ENCODE data around the gene RBBP9. TPM values are rescaled to one million over a fixed set of nuclear protein-coding genes. Genes with fewer than 3 reads are reported as not detected.
"Not testable (repeated sequence)": the region's sequence is repeated elsewhere in the genome, so short reads cannot be mapped to it uniquely, and the experiment has no call there.

The RBBP9 gene
- total RNA-seq, 1 experiment from 2014 or later, result 12.2 TPM

DNA sequence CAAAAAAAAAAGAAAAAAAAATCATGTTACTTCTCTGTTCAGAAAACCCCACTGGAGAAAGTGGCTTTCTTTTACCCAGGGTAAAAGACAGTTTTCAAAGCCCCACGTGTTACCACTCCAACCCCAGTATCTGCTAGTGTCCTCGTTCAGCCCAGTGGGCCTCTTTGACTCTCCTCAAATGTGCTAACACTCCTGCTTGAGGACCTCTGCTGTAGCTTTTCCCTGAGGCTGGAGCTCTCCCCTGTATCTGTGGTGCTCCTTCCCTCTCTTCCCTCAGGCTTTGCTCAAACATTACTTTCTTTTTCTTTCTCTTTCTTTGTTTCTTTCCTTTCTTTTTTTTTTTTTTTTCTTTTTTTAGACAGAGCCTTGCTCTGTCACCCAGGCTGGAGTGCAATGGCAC is 26.0 kb upstream of the RBBP9 start (continued):
- TF ChIP-seq, protein P1, sequence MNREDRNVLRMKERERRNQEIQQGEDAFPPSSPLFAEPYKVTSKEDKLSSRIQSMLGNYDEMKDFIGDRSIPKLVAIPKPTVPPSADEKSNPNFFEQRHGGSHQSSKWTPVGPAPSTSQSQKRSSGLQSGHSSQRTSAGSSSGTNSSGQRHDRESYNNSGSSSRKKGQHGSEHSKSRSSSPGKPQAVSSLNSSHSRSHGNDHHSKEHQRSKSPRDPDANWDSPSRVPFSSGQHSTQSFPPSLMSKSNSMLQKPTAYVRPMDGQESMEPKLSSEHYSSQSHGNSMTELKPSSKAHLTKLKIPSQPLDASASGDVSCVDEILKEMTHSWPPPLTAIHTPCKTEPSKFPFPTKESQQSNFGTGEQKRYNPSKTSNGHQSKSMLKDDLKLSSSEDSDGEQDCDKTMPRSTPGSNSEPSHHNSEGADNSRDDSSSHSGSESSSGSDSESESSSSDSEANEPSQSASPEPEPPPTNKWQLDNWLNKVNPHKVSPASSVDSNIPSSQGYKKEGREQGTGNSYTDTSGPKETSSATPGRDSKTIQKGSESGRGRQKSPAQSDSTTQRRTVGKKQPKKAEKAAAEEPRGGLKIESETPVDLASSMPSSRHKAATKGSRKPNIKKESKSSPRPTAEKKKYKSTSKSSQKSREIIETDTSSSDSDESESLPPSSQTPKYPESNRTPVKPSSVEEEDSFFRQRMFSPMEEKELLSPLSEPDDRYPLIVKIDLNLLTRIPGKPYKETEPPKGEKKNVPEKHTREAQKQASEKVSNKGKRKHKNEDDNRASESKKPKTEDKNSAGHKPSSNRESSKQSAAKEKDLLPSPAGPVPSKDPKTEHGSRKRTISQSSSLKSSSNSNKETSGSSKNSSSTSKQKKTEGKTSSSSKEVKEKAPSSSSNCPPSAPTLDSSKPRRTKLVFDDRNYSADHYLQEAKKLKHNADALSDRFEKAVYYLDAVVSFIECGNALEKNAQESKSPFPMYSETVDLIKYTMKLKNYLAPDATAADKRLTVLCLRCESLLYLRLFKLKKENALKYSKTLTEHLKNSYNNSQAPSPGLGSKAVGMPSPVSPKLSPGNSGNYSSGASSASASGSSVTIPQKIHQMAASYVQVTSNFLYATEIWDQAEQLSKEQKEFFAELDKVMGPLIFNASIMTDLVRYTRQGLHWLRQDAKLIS (CRISPR knock-in tag; IDR thresholded peaks at IDR 0.05; ENCODE audit: borderline replicate concordance), result no peak
- TF ChIP-seq ZNF232 (CRISPR knock-in tag; IDR thresholded peaks at IDR 0.05) (no peak), NR2C2 (CRISPR knock-in tag; IDR thresholded peaks at IDR 0.05) (no peak)

DNA sequence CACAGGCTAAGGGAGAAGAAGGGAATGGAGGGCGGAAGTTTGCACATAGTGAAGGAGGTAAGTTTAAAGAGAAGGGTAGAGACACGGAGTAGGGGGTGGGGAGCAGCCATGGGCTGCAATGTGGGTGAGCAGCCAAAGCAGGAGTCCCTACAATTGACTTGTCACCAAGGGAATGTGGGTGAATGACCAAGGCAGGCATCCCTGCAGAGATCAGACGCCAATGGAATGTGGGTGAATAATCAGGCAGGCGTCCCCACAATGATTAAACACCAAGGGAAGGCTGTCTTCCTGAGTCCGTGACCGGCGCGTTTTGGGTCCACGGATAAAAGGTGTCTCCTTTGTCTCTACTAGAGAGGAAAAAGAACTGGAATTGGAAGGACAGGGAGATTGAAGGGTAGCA is 25.0 kb upstream of the RBBP9 start:
- DNase-seq (ENCODE audit: low spot score); H3K4me1 Mint-ChIP-seq; POLR2A ChIA-PET; H3K4me3 Mint-ChIP-seq; H3K27ac Mint-ChIP-seq; ATAC-seq; H3K27me3 Mint-ChIP-seq (ENCODE audit: low read depth); CTCF ChIA-PET; H3K9me3 Mint-ChIP-seq: not testable (repeated sequence)
- peaks cover 33% of the 10 kb centered on the region for H3K36me3 Mint-ChIP-seq

DNA sequence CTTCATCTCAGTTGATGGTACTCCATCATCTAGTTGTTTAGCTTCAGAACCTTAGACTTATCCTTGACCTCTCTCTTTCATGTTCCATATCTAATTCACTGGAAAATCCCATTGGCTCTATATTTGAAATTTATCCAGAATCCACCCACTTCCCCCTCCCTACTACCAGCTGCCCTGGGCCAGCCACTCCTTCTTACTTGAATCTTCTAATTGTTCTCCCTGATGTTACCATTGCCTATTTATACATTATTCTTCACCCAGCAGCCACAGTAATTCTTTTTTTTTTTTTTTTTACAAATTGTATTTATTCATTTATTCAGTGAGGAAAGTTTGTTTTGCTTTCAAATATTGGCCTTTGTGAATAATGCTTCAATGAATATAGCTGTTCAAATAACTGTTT is 18.9 kb upstream of the RBBP9 start:
- Mint-ChIP-seq H3K4me1 (no peaks in the 10 kb centered on the region), H3K27ac (no peak overlapping the region), H3K27me3 (ENCODE audit: low read depth) (no peaks in the 10 kb centered on the region), H3K9me3 (no peaks in the 10 kb centered on the region), H3K36me3 (peaks cover 28% of the 10 kb centered on the region), H3K4me3 (no peak overlapping the region)
- TF ChIP-seq TP53 (CRISPR knock-in tag; IDR thresholded peaks at IDR 0.05), result no peak
- TF ChIP-seq, protein P2, sequence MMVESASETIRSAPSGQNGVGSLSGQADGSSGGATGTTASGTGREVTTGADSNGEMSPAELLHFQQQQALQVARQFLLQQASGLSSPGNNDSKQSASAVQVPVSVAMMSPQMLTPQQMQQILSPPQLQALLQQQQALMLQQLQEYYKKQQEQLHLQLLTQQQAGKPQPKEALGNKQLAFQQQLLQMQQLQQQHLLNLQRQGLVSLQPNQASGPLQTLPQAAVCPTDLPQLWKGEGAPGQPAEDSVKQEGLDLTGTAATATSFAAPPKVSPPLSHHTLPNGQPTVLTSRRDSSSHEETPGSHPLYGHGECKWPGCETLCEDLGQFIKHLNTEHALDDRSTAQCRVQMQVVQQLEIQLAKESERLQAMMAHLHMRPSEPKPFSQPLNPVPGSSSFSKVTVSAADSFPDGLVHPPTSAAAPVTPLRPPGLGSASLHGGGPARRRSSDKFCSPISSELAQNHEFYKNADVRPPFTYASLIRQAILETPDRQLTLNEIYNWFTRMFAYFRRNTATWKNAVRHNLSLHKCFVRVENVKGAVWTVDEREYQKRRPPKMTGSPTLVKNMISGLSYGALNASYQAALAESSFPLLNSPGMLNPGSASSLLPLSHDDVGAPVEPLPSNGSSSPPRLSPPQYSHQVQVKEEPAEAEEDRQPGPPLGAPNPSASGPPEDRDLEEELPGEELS (CRISPR knock-in tag; IDR thresholded peaks at IDR 0.05), result no peak
- TF ChIP-seq, protein P3, sequence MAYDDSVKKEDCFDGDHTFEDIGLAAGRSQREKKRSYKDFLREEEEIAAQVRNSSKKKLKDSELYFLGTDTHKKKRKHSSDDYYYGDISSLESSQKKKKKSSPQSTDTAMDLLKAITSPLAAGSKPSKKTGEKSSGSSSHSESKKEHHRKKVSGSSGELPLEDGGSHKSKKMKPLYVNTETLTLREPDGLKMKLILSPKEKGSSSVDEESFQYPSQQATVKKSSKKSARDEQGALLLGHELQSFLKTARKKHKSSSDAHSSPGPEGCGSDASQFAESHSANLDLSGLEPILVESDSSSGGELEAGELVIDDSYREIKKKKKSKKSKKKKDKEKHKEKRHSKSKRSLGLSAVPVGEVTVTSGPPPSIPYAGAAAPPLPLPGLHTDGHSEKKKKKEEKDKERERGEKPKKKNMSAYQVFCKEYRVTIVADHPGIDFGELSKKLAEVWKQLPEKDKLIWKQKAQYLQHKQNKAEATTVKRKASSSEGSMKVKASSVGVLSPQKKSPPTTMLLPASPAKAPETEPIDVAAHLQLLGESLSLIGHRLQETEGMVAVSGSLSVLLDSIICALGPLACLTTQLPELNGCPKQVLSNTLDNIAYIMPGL (CRISPR knock-in tag; IDR thresholded peaks at IDR 0.05), result no peak
- no peak for TF ChIP-seq ZNF263 (CRISPR knock-in tag; IDR thresholded peaks at IDR 0.05; ENCODE audit: low read depth)
- TF ChIP-seq, protein P4, sequence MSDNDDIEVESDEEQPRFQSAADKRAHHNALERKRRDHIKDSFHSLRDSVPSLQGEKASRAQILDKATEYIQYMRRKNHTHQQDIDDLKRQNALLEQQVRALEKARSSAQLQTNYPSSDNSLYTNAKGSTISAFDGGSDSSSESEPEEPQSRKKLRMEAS (CRISPR knock-in tag; IDR thresholded peaks at IDR 0.05), result no peak
- TF ChIP-seq ZBTB21 (CRISPR knock-in tag; IDR thresholded peaks at IDR 0.05; ENCODE audit: borderline replicate concordance), result no peak
- DNase-seq (ENCODE audit: low spot score), result no peak
- ChIA-PET POLR2A (no interaction called here), CTCF (no interaction called here)
- no peak for ATAC-seq

DNA sequence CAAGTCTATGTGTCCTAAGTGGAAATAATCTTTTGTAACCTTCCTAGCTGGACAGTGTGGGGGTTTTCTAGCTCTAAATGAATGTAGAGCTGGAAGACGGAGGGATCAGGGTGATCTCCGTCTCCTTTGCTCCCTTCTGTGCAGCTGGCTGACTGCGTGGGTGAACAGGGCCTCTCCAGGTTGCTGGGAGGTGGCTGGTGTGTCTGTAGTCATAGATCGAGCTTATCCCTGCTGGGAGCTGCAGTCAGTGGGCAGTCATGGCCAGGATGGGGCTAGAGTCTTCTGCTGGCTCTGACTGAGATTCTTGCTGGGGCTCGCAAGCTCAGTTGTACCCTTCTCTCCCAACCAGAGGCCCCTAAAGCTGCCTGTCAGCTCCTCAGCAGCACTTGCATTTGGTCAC is 17.1 kb upstream of the RBBP9 start:
- DNase-seq (ENCODE audit: low spot score) (no peak), ATAC-seq (no peak)
- H3K27ac Mint-ChIP-seq, result no peak overlapping the region
- peaks cover 38% of the 10 kb centered on the region for H3K36me3 Mint-ChIP-seq
- CTCF ChIA-PET, result no interaction called here
- no peak for TF ChIP-seq OVOL2 (CRISPR knock-in tag; IDR thresholded peaks at IDR 0.05; ENCODE audit: borderline replicate concordance)
- TF ChIP-seq NFYB (CRISPR knock-in tag; conservative IDR thresholded peaks at IDR 0.05; ENCODE audit: low read depth), result no peak
- H3K4me1 Mint-ChIP-seq, result peaks cover 1% of the 10 kb centered on the region
- H3K4me3 Mint-ChIP-seq, result no peak overlapping the region
- H3K9me3 Mint-ChIP-seq, result no peaks in the 10 kb centered on the region
- no peaks in the 10 kb centered on the region for H3K27me3 Mint-ChIP-seq (ENCODE audit: low read depth)
- POLR2A ChIA-PET, result no interaction called here

Measured in WTC11 (cell line).